GM19468 (cell line): ENCODE measurements around the gene HID1.
"Not testable (repeated sequence)": the region's sequence is repeated elsewhere in the genome, so short reads cannot be mapped to it uniquely, and the experiment has no call there.

Experiments used
- ATAC-seq: cut with Tn5 transposase; IDR thresholded peaks from one replicate; pipeline ENCODE4 v1.9.1; 2021; ENCODE audit warnings: mild to moderate bottlenecking, moderate library complexity, moderate number of reproducible peaks; ENCODE audit not compliant: unreplicated experiment; ENCODE audit errors: extremely low read depth

HID1 gene

GRCh38 chr17:74925242-74925641 lies 47.3 kb downstream of the HID1 start:
- no peak for ATAC-seq

- ATAC-seq = no peak
Measured at GRCh38 chr17:74924250-74924948, 48.2 kb downstream of the HID1 start, which contains the start of gene OTOP2. Gene OTOP2 (plus strand): TSS chr17:74924273. CDS start chr17:74924633, 360 bp downstream.

- ATAC-seq = no peak
Measured at GRCh38 chr17:74923538-74924249, 48.9 kb downstream of the HID1 start.

- no peak for ATAC-seq
Measured at GRCh38 chr17:74922694-74923537, 49.6 kb downstream of the HID1 start, which contains the start of gene USH1G. Gene USH1G (minus strand): TSS chr17:74923255. CDS start chr17:74923073, 182 bp downstream.

- ATAC-seq = no peak
Measured at GRCh38 chr17:74922172-74922571, 50.4 kb downstream of the HID1 start.

GRCh38 chr17:74921769-74922168 lies 50.8 kb downstream of the HID1 start:
- ATAC-seq = no peak

- no peak for ATAC-seq
Measured at GRCh38 chr17:74921026-74921681, 51.4 kb downstream of the HID1 start.

- ATAC-seq = no peak
Measured at GRCh38 chr17:74920642-74921025, 51.9 kb downstream of the HID1 start.

- ATAC-seq = no peak
Measured at GRCh38 chr17:74920306-74920620, 52.3 kb downstream of the HID1 start.

GRCh38 chr17:74919440-74920305 lies 52.9 kb downstream of the HID1 start:
- no peak for ATAC-seq

- no peak for ATAC-seq
Measured at GRCh38 chr17:74918906-74919305, 53.7 kb downstream of the HID1 start.

- no peak for ATAC-seq
Measured at GRCh38 chr17:74917430-74917829, 55.1 kb downstream of the HID1 start.

GRCh38 chr17:74916851-74917199 lies 55.7 kb downstream of the HID1 start:
- no peak for ATAC-seq

GRCh38 chr17:74916136-74916850 lies 56.3 kb downstream of the HID1 start:
- no peak for ATAC-seq

- ATAC-seq = not testable (repeated sequence)
Measured at GRCh38 chr17:74911423-74911822, 61.1 kb downstream of the HID1 start.

GRCh38 chr17:74909097-74909496 lies 63.5 kb downstream of the HID1 start:
- ATAC-seq = not testable (repeated sequence)

- no peak for ATAC-seq
Measured at GRCh38 chr17:74907012-74907411, 65.5 kb downstream of the HID1 start.

- ATAC-seq = not testable (repeated sequence)
Measured at GRCh38 chr17:74906214-74906793, 66.3 kb downstream of the HID1 start.
